Right lobe of liver (tissue), 4 donors: ENCODE data around the gene CNBD2.

Experiments
- POLR2A ChIP-seq: fragments of 450-650 bp; IDR thresholded peaks from one replicate; pipeline ENCODE4 v1.6.1; 2017; ENCODE audit warnings: antibody characterized with exemption, mild to moderate bottlenecking
- TF ChIP-seq, protein P1 (sequence below), 4 donors: fragments of 200-600 bp in 3 of 4; fragments of 450-650 bp in 1 of 4; IDR thresholded peaks; one replicate each; pipeline versions ENCODE4 v1.5.1 to v1.8.0; 2016 to 2022; ENCODE audit warnings: antibody characterized with exemption in 4 of 4, mild to moderate bottlenecking in 2 of 4
- donor health status: DM: no; HTN: no; CAD: no.
- donor health status: DM: no; HTN: no; CAD: no.
- donor health status: DM: no; HTN: yes; CAD: no.

DNA sequence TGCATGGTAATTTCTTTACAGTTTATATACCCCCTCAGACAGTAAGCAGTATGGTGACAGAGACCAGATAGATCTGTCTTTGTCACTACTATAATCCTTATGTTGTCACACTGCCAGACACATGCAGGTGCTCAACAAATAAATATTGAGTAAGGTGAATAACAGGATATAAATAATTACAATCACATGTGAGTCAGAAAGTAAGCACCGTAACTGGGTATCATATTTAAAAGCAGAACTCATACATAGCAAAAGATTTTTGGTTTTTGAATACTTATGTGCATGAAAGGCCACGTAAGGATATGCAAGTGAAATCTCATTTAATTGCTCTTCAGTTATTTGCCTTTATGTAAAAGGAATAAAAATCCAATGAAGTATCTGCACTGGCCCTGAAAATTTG, 17.4 kb downstream of the CNBD2 start:
- TF ChIP-seq, protein P1, sequence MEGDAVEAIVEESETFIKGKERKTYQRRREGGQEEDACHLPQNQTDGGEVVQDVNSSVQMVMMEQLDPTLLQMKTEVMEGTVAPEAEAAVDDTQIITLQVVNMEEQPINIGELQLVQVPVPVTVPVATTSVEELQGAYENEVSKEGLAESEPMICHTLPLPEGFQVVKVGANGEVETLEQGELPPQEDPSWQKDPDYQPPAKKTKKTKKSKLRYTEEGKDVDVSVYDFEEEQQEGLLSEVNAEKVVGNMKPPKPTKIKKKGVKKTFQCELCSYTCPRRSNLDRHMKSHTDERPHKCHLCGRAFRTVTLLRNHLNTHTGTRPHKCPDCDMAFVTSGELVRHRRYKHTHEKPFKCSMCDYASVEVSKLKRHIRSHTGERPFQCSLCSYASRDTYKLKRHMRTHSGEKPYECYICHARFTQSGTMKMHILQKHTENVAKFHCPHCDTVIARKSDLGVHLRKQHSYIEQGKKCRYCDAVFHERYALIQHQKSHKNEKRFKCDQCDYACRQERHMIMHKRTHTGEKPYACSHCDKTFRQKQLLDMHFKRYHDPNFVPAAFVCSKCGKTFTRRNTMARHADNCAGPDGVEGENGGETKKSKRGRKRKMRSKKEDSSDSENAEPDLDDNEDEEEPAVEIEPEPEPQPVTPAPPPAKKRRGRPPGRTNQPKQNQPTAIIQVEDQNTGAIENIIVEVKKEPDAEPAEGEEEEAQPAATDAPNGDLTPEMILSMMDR (IDR thresholded peaks at IDR 0.05), result no peak
- no peak for TF ChIP-seq POLR2A
